CD4-positive, alpha-beta T cell (primary cell): ENCODE measurements around the gene BICD1. TPM values are rescaled to one million over a fixed set of nuclear protein-coding genes. Genes with fewer than 3 reads are reported as not detected.

Source experiments
- ATAC-seq: fragments of 200-7000 bp; cut with Tn5 transposase; one replicate; pipeline ENCODE4 v1.10.0; 2022; ENCODE audit warnings: mild to moderate bottlenecking; ENCODE audit not compliant: poor library complexity
- CTCF ChIA-PET: fragments of 350-600 bp; sonication (Branson Sonifier 250); formaldehyde crosslinking; loops from one replicate; lab custom pipeline; 2021; ENCODE audit warnings: antibody characterized with exemption, inconsistent platforms; lab: Charles Lee
- POLR2A ChIA-PET: fragments of 350-600 bp; sonication (Branson Sonifier 250); formaldehyde crosslinking; loops from one replicate; lab custom pipeline; 2021; ENCODE audit warnings: antibody characterized with exemption, inconsistent platforms; lab: Charles Lee
- DNase-seq, 14 experiments: peaks; one replicate each; pipeline ENCODE4 v3.0.0-alpha.2; 2013 to 2020; ENCODE audit warnings: mixed read lengths in 2 of 14
- H3K27ac ChIP-seq, 2 donors: one replicate each; pipeline versions ENCODE4 v1.5.1 to v1.7.0; 2013; ENCODE audit warnings: low read length in 2 of 2, low read depth in 1 of 2, mild to moderate bottlenecking in 1 of 2
- H3K27me3 ChIP-seq, 2 experiments: 1 replicate in 1 of 2; 2 replicates in 1 of 2; pipeline versions ENCODE4 v1.6.1 to v1.7.0; 2013; ENCODE audit warnings: low read length in 2 of 2, control low read depth in 1 of 2, mild to moderate bottlenecking in 1 of 2, moderate library complexity in 1 of 2; ENCODE audit not compliant: insufficient read depth in 2 of 2, control insufficient read depth in 1 of 2
- H3K36me3 ChIP-seq: one replicate; pipeline ENCODE4 v1.6.1; 2013; ENCODE audit warnings: low read length, control low read depth; ENCODE audit not compliant: insufficient read depth
- H3K4me1 ChIP-seq: one replicate; pipeline ENCODE4 v1.6.1; 2013; ENCODE audit warnings: low read length, control low read depth; ENCODE audit not compliant: insufficient read depth
- H3K4me3 ChIP-seq: one replicate; pipeline ENCODE4 v1.5.1; 2013; ENCODE audit warnings: mild to moderate bottlenecking, low read length, moderate library complexity
- H3K9me3 ChIP-seq, 2 experiments: 1 replicate in 1 of 2; 2 replicates in 1 of 2; pipeline versions ENCODE4 v1.6.1 to v1.7.0; 2013; ENCODE audit warnings: low read length in 2 of 2, mild to moderate bottlenecking in 2 of 2, control low read depth in 1 of 2, moderate library complexity in 1 of 2; ENCODE audit not compliant: control insufficient read depth in 1 of 2, insufficient read depth in 1 of 2
- H3K27ac Mint-ChIP-seq: one replicate; pipeline ENCODE4 v1.8.0; 2020; ENCODE audit warnings: mixed read lengths
- H3K27me3 Mint-ChIP-seq: one replicate; pipeline ENCODE4 v1.8.0; 2021; ENCODE audit warnings: mixed read lengths
- H3K36me3 Mint-ChIP-seq: one replicate; pipeline ENCODE4 v1.8.0; 2021; ENCODE audit warnings: low read depth, mixed read lengths
- H3K4me1 Mint-ChIP-seq: one replicate; pipeline ENCODE4 v1.8.0; 2021; ENCODE audit warnings: low read depth, mixed read lengths
- H3K4me3 Mint-ChIP-seq: one replicate; pipeline ENCODE4 v1.8.0; 2020; ENCODE audit warnings: mild to moderate bottlenecking, mixed read lengths
- H3K9me3 Mint-ChIP-seq: one replicate; pipeline ENCODE4 v1.8.0; 2020; ENCODE audit warnings: mixed read lengths
- intact Hi-C, 2 experiments: fragments of 100-400 bp; cut with DNase I in 1 of 2; cut with micrococcal nuclease in 1 of 2; formaldehyde crosslinking; loops; one replicate each; pipeline versions ENCODE4 v1.15.1 to v1.9.0; 2023 to 2025; cut with DNase I, micrococcal nuclease
- total RNA-seq, 174 experiments: library from RNA in 2 of 174; stranded (reverse) in 2 of 174; gene quantifications; one replicate each; pipeline ENCODE4 v1.2.3 and lab custom pipeline; 2021 to 2026
- TF ChIP-seq, protein P1 (sequence below): fragments of 200-600 bp; IDR thresholded peaks from one replicate; pipeline ENCODE4 v1.8.0; 2022; ENCODE audit warnings: antibody characterized with exemption, mild to moderate bottlenecking

Gene BICD1
- total RNA-seq, 2 experiments from 2014 or later: 13.5 to 14.3 TPM

DNA sequence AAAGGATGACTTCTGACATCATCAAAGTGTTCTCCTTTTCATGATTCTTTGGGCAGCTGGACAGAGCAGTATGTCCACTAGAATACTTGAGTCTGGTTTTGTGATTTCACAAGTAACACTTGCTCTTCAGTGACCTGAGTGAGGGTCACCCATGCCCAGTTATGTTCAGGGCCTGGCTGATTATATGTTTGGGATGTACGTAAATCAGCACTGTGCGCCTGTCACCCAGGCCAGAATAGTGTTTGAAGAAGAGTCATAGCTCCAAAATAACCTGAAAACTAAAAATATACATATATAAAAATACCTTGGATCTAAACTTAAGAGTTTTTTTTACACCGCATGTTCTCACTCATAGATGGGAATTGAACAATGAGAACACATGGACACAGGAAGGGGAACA, 3.8 kb downstream of the BICD1 start:
- H3K4me3 ChIP-seq: no peak overlapping the region
- ChIA-PET POLR2A (no interaction called here), CTCF (interaction anchor here (0.6 kb wide), 1 partner anchor 784 kb away, joined by 3 read pairs; the partner anchor contains the start of gene SINHCAF)
- no peaks in the 10 kb centered on the region for H3K27me3 ChIP-seq
- ATAC-seq: no peak
- peaks cover 4% of the 10 kb centered on the region for H3K36me3 ChIP-seq
- intact Hi-C loops: no loop called here
- peaks cover 44% of the 10 kb centered on the region for H3K4me1 Mint-ChIP-seq
- H3K9me3 Mint-ChIP-seq: no peaks in the 10 kb centered on the region
- H3K36me3 Mint-ChIP-seq: peaks cover 22% of the 10 kb centered on the region
- H3K27ac Mint-ChIP-seq: no peak overlapping the region
- no peak for DNase-seq
- TF ChIP-seq, protein P1, sequence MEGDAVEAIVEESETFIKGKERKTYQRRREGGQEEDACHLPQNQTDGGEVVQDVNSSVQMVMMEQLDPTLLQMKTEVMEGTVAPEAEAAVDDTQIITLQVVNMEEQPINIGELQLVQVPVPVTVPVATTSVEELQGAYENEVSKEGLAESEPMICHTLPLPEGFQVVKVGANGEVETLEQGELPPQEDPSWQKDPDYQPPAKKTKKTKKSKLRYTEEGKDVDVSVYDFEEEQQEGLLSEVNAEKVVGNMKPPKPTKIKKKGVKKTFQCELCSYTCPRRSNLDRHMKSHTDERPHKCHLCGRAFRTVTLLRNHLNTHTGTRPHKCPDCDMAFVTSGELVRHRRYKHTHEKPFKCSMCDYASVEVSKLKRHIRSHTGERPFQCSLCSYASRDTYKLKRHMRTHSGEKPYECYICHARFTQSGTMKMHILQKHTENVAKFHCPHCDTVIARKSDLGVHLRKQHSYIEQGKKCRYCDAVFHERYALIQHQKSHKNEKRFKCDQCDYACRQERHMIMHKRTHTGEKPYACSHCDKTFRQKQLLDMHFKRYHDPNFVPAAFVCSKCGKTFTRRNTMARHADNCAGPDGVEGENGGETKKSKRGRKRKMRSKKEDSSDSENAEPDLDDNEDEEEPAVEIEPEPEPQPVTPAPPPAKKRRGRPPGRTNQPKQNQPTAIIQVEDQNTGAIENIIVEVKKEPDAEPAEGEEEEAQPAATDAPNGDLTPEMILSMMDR: no peak
- H3K9me3 ChIP-seq: no peaks in the 10 kb centered on the region
- H3K27me3 Mint-ChIP-seq: no peaks in the 10 kb centered on the region
- H3K27ac ChIP-seq: no peak overlapping the region
- no peak overlapping the region for H3K4me3 Mint-ChIP-seq
- peaks cover 15% of the 10 kb centered on the region for H3K4me1 ChIP-seq

DNA sequence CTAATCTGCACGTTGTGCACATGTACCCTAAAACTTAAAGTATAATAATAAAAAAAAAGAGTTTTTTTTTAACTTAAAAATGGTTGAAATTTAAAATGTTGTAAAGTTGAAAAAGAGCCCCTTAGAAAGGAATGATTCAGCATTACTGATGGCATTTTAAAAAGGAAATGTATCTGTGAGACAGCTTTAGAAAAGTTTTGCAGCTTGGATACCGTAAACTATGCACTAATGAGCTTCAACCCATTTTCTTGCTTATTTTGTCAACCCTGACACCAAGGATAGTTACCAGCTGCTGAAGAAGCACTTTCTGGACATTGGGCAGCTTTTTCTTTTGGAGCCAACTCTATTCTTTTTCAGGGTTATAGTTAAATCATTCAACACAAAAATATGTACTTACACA, 4.3 kb downstream of the BICD1 start:
- POLR2A ChIA-PET: no interaction called here
- peaks cover 14% of the 10 kb centered on the region for H3K4me1 ChIP-seq
- intact Hi-C loops: no loop called here
- no peaks in the 10 kb centered on the region for H3K9me3 ChIP-seq
- no peaks in the 10 kb centered on the region for H3K27me3 Mint-ChIP-seq
- DNase-seq (no peak), ATAC-seq (no peak)
- no peak overlapping the region for H3K4me3 ChIP-seq
- CTCF ChIA-PET: no interaction called here
- peaks cover 20% of the 10 kb centered on the region for H3K36me3 Mint-ChIP-seq
- peaks cover 46% of the 10 kb centered on the region for H3K4me1 Mint-ChIP-seq
- peaks cover 4% of the 10 kb centered on the region for H3K36me3 ChIP-seq
- TF ChIP-seq, protein P1: no peak
- H3K27ac Mint-ChIP-seq: no peak overlapping the region
- no peaks in the 10 kb centered on the region for H3K27me3 ChIP-seq
- no peaks in the 10 kb centered on the region for H3K9me3 Mint-ChIP-seq
- H3K4me3 Mint-ChIP-seq: no peak overlapping the region
- no peak overlapping the region for H3K27ac ChIP-seq

DNA sequence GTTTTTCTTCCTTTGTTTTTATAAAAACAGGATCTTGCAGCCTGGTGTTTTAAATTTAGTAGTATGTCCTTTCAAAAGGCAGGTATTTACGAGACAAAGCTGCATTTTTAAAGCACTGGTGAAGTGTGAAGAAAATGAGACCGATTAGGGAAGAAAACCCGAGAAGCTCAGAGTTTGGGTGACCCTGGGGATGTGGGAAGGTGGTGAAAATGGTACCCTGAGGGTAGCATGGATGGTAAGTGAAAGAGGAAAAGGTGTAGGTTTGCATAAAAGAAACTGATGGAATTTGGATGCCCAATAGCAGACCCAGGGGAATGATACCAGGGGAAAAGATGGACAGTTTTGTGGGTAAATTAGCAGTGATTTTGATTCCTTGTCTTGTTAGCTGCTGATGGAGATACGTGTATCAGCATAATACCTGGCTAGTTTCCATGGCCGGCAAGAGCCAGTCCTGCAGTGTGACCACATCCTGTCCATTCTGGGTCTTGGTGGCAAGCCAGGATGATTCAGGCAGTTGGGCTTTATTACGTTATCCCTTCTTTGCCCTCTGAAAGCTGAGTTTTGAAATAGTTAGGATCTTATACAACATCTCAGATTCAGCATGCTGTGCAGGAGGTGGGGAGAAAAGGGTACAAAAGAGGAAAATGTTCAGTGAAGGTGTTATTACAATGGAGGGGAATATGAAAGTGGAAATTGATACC, 8.9 kb downstream of the BICD1 start:
- peaks cover 4% of the 10 kb centered on the region for H3K36me3 ChIP-seq
- Mint-ChIP-seq H3K9me3 (no peaks in the 10 kb centered on the region), H3K4me3 (no peak overlapping the region), H3K4me1 (peaks cover 24% of the 10 kb centered on the region), H3K27me3 (no peaks in the 10 kb centered on the region), H3K27ac (no peak overlapping the region), H3K36me3 (peaks cover 17% of the 10 kb centered on the region)
- ATAC-seq (no peak), DNase-seq (no peak)
- no peak overlapping the region for H3K27ac ChIP-seq
- intact Hi-C loops: no loop called here
- CTCF ChIA-PET: no interaction called here
- H3K4me1 ChIP-seq: no peaks in the 10 kb centered on the region
- no peaks in the 10 kb centered on the region for H3K9me3 ChIP-seq
- H3K27me3 ChIP-seq: no peaks in the 10 kb centered on the region
- POLR2A ChIA-PET: interaction anchor here (0.6 kb wide), 1 partner anchor 35 kb away, joined by 3 read pairs; no protein-coding TSS in a partner anchor
- TF ChIP-seq, protein P1: no peak
- H3K4me3 ChIP-seq: no peak overlapping the region
